Fibroblast of the aortic adventitia (primary cell): Measurements from ENCODE around the gene PRRX1. TPM values are rescaled to one million over a fixed set of nuclear protein-coding genes. Genes with fewer than 3 reads are reported as not detected.

Source experiments
- DNase-seq: peaks from one replicate; pipeline ENCODE4 v3.0.0-alpha.2; 2010; ENCODE audit warnings: low read depth
- H3K4me3 ChIP-seq: 2 replicates; pipeline ENCODE4 v1.5.1; 2011; ENCODE audit warnings: low read depth, mild to moderate bottlenecking, control low read depth, low read length, moderate library complexity
- total RNA-seq: library from RNA; depleted of rRNA; stranded (reverse); fragments of >200 nt; gene quantifications from 2 replicates; pipeline ENCODE4 v1.2.3, GENCODE V29; 2012; ENCODE audit warnings: low replicate concordance
- TF ChIP-seq, protein P1 (sequence below): IDR thresholded peaks from 2 replicates; pipeline ENCODE4 v1.5.1; 2011; ENCODE audit warnings: mild to moderate bottlenecking, low read length, control low read depth, inconsistent platforms; ENCODE audit not compliant: insufficient read depth

Gene PRRX1
- total RNA-seq, 1 donor, result 679 TPM

DNA sequence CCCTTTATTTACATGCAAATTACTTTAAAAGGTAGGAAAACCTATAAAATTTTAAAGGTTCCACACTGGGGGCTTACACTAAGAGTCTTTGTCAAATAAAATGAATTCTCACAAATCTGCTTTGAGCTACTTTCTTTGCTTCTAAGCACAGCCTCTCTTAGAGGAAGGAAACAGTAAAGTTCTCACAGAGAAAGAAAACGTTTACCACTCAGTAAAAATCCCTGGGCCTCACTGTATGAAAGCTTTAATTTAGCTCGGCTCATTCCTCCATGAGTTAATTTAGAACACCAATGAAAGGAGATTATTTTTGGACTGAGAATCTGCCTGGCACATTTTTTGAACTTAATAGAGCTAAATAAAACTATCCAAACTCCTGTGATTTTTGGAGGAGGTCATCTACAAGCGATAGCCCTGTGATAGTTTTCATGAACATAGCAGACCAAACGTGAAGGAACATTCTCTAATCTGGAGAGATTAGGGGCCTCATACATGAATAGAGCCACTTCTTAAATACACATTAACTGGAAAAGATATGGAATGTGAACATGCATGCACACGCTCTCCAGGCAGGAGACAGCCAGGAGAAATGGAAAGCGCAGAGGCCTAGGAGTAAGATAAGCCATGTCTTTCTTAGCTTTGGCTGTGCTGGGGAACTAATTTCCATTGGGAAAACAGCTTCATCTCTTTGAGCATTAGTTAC is 32.8 kb downstream of the PRRX1 start:
- DNase-seq, result peak; percentile 61
- TF ChIP-seq, protein P1, sequence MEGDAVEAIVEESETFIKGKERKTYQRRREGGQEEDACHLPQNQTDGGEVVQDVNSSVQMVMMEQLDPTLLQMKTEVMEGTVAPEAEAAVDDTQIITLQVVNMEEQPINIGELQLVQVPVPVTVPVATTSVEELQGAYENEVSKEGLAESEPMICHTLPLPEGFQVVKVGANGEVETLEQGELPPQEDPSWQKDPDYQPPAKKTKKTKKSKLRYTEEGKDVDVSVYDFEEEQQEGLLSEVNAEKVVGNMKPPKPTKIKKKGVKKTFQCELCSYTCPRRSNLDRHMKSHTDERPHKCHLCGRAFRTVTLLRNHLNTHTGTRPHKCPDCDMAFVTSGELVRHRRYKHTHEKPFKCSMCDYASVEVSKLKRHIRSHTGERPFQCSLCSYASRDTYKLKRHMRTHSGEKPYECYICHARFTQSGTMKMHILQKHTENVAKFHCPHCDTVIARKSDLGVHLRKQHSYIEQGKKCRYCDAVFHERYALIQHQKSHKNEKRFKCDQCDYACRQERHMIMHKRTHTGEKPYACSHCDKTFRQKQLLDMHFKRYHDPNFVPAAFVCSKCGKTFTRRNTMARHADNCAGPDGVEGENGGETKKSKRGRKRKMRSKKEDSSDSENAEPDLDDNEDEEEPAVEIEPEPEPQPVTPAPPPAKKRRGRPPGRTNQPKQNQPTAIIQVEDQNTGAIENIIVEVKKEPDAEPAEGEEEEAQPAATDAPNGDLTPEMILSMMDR, result no peak
- H3K4me3 ChIP-seq, result no peak overlapping the region

GRCh38 chr1:170697316-170697715 is 33.4 kb downstream of the PRRX1 start:
- no peak overlapping the region for H3K4me3 ChIP-seq
- no peak for DNase-seq
- TF ChIP-seq, protein P1, result no peak

GRCh38 chr1:170698301-170699275 is 34.7 kb downstream of the PRRX1 start:
- TF ChIP-seq, protein P1, result no peak
- H3K4me3 ChIP-seq, result peak overlapping the region; percentile 31
- DNase-seq, result peak; percentile 94

DNA sequence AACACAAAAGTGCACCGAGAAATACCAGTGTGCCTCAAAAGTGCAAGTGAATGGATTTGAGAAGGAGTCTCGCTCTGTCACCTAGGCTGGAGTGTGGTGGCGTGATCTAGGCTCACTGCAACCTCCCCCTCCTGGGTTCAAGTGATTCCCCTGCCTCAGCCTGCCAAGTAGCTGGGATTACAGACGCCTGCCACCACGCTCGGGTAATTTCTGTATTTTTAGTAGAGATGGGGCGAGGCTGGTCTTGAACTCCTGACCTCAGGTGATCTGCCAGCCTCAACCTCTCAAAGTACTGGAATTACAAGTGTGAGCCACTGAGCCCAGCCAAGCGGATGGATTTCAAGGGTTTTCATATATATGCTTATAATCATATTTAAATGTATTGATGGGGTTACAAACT is 35.8 kb downstream of the PRRX1 start:
- DNase-seq, result no peak
- H3K4me3 ChIP-seq, result no peak overlapping the region
- TF ChIP-seq, protein P1, result no peak

DNA sequence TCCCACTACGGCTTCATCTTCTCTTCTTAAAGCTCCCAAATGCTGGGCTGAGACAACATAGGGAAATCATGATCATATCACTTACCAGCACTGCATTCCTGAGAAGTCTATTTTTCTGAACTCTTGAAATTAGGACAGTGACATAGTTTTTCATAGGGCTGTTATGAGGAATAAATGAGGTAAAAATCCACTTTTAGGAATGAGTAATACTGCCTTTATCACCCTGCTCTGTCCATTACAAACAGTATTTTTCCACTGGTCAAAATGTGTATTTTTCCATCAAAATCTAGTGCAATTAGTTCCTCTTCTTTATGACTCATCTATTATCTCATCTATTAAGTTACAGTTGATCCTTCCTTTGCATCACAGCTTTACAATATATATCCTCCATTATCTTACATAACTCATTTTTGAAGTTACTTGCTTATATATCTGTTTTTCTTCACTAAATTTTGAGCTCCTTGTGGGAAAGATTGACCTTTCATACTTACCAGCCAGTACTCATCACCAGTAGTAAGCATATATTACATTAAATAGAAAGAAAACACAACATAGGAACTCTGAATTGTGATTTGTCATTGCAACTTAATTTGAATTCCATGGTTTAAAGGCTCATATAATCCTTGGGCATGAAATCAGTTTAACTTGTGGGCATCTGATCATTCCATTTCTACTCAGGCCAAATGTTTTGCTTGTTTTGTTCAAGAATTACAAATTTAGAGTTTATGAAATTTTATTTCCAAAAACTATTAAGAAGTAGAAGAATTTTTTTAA is 37.1 kb downstream of the PRRX1 start:
- peak; percentile 62 for DNase-seq
- no peak overlapping the region for H3K4me3 ChIP-seq
- TF ChIP-seq, protein P1, result no peak

DNA sequence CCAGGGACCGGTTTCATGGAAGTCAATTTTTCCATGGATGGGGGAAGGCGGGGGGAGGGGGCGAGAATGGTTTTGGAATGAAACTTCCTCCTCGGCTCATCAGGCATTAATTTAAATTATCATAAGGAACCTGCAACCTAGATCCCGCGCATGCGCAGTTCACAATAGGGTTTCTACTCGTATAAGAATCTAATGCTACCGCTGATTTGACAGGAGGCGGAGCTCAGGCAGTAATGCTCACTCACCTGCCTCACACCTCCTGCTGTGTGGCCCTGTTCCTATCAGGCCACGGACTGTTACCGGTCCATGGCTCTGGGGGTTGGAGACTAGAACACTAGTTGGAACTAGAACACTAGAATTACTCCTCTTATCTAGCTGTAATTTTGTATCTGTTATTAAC is 38.0 kb downstream of the PRRX1 start:
- no peak overlapping the region for H3K4me3 ChIP-seq
- no peak for DNase-seq
- TF ChIP-seq, protein P1, result no peak
